IPS DF 4.7 (cell line): Measurements from ENCODE around the gene ISYNA1.

Experiments
- DNase-seq: peaks from one replicate; pipeline ENCODE4 v3.0.0-alpha.2; 2013; ENCODE audit warnings: low spot score; ENCODE audit errors: extremely low read depth

The ISYNA1 gene

GRCh38 chr19:18393836-18394235 lies 44.1 kb downstream of the ISYNA1 start:
- DNase-seq: no peak

- DNase-seq: no peak
These were observed 45.0 kb downstream of the ISYNA1 start for GRCh38 chr19:18392926-18393325.

- no peak for DNase-seq
These were observed 45.5 kb downstream of the ISYNA1 start for GRCh38 chr19:18392417-18392816.

DNA sequence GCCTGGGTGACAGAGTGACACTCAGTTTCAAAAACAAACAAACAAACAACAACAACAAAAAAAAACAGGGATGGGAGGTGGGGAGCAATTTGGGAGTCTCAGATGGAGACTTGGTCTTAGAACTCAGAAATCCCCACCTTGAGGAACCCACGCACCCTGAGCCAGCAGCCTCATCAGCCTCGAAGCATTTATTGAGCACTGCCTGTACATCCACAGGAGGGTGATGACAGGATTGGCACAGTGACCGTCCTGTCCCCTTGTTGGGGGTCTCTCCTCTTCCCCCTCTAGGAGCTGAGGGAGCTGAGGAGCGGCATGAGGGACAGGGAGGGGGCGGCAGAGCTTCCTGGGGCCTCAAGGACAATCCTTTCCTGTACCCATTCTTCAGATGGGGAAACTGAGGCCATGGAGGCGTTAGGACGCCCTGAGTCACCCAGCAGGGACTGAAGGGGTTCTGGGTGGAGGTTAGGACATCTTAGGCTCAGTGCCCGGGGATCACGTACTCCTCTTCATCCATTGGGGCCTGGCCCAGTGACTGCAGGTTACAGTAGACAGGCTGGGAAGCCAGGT lies 46.3 kb downstream of the ISYNA1 start:
- no peak for DNase-seq

DNA sequence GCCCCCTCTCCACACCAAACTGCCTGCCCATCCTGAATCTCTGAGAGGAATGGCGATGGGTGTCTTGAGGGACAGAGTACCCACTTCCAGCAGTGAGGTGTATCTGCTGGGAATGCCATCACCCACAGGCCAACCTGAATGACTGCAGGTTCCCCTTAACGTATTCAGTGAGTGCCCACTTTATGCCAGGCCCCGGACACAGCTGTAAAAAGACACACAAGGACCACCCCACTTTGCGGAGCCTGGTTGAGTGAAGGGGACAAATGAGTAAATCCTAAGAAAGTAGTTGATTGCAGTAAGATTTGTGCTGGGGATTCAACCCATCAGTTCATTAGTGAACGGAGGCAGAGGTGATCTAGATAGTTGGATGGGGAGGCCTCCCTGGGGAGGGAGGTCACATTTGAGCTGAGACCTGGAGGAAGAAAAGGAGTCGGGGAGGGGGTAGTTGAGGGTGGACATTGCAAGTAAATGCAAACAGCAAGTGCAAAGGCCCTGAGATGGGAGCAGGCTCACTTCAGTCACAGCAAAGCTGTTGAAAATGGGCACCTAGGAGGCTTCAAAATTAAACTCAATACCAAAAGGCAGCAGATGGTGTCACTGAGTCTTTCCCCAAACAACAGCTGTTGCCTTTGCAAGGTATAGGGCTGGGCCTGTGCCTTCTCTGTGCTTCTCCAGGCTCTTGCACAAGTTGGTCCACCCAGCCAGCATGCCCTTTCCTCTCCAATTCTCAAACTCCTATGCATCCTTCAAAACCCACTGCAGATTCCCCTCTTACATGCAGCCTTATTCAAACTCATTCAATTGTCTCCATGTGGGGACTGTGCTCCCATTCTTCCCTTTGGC lies 47.6 kb downstream of the ISYNA1 start:
- DNase-seq: no peak

DNA sequence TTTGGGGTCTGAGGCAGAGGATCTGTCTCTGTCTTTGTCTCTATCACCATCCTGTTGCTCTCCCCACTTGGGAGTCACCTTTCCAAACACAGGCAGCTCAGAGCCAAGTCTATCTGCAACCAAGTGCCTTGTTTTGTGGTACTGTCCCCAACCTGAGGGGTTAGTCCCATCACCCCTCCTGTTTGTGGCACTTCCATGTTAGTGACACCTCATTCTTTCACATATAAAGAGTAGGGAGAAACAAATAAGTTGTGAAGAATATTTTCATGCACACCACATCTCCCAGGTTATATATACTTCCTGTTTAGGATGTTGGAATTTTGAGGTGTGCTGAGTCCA lies 48.2 kb downstream of the ISYNA1 start:
- no peak for DNase-seq

GRCh38 chr19:18388960-18389725 lies 48.8 kb downstream of the ISYNA1 start:
- no peak for DNase-seq

DNA sequence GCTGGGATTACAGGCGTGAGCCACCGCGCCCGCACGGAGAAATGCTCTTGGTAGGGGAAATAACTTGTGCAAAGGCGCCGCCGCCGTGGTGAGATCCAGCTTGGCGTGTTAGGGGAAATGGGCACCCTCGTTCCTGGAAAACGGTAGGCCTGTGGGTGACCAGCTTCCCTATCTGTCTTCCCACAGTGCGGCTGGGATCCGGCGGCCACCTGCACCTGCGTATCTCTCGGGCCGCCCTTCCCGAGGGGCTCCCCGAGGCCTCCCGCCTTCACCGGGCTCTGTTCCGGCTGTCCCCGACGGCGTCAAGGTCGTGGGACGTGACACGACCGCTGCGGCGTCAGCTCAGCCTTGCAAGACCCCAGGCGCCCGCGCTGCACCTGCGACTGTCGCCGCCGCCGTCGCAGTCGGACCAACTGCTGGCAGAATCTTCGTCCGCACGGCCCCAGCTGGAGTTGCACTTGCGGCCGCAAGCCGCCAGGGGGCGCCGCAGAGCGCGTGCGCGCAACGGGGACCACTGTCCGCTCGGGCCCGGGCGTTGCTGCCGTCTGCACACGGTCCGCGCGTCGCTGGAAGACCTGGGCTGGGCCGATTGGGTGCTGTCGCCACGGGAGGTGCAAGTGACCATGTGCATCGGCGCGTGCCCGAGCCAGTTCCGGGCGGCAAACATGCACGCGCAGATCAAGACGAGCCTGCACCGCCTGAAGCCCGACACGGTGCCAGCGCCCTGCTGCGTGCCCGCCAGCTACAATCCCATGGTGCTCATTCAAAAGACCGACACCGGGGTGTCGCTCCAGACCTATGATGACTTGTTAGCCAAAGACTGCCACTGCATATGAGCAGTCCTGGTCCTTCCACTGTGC lies 49.6 kb downstream of the ISYNA1 start:
- DNase-seq: no peak

- no peak for DNase-seq
These were observed 51.2 kb downstream of the ISYNA1 start for GRCh38 chr19:18386543-18387271.

DNA sequence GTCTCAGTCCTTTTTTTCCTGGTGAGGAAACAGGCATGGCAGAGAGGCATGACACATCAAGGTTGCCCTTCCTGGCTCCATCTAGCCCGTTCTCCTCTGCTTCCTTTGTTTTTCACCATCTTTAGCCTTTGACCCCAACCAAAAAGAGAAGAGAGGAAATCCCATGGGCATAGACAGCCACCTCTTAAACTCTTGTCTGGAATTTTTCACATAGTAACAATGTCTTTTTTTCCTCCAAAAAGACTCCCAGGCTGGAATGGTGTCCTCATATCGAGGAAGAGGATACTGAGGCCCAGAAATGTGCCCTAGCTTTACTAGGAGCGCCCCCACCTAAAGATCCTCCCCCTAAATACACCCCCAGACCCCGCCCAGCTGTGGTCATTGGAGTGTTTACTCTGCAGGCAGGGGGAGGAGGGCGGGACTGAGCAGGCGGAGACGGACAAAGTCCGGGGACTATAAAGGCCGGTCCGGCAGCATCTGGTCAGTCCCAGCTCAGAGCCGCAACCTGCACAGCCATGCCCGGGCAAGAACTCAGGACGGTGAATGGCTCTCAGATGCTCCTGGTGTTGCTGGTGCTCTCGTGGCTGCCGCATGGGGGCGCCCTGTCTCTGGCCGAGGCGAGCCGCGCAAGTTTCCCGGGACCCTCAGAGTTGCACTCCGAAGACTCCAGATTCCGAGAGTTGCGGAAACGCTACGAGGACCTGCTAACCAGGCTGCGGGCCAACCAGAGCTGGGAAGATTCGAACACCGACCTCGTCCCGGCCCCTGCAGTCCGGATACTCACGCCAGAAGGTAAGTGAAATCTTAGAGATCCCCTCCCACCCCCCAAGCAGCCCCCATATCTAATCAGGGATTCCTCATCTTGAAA lies 52.0 kb downstream of the ISYNA1 start, which contains the start of gene GDF15:
GDF15 (plus strand) TSS at position 484 of the 868 bp plus-strand sequence; CDS start at position 516, 32 bp downstream.
- DNase-seq: no peak

DNA sequence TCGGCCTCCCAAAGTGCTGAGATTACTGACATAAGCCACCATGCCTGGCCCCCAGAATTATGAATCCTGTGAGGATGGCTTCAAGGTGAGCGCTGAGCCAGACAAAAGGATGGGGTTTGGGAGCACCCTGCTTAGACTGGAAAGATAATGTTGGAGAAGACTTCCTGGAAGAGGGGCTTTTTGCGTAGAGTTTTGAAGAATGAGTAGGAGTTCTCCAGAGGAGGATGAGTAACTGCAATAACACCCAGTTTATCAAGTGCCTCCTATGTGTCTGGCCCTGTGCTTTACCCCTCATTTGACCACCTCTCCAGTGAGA lies 52.6 kb downstream of the ISYNA1 start:
- no peak for DNase-seq

DNA sequence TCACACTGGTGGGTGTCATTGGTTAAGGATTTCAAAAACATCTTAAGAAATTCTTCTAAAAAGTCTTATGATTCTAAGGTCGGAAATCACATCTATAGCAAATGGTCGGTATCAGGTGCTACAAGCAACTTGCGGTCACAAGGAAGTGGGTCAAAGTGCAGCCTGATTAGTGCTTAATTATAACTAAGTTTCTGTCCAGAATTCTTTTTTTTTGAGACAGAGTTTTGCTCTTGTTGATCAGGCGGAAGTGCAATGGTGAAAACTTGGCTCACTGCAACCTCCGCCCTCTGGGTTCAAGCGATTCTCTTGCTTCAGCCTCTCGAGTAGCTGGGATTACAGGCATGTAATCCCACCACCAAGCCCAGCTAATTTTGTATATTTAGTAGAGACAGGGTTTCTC lies 53.2 kb downstream of the ISYNA1 start:
- no peak for DNase-seq
